Fibroblast of lung (primary cell): ENCODE measurements around the gene TMEM74B.

ENCODE experiments used
- CTCF ChIP-seq, 2 donors: IDR thresholded peaks in 1 of 2; conservative IDR thresholded peaks in 1 of 2; 1 replicate in 1 of 2; 2 replicates in 1 of 2; pipeline ENCODE4 v1.5.1; 2011 to 2012; ENCODE audit warnings: low read length in 2 of 2, control low read depth in 1 of 2, inconsistent platforms in 1 of 2, low read depth in 1 of 2, mild to moderate bottlenecking in 1 of 2
- EZH2 ChIP-seq: IDR thresholded peaks from 2 replicates; pipeline ENCODE4 v1.5.1; 2012; ENCODE audit warnings: low read length, control low read depth, mild to moderate bottlenecking; ENCODE audit errors: missing control alignments

GRCh38 chr20:1184260-1184637, 532 bp downstream of the TMEM74B start:
- no peak for TF ChIP-seq CTCF (conservative IDR thresholded peaks at IDR 0.05 in 1 of 2, IDR thresholded peaks at IDR 0.05 in 1 of 2; ENCODE audit: low read depth in 1 of 2, low read length in 2 of 2)
- TF ChIP-seq EZH2: no peak
